Measurements from ENCODE around the gene ENO1.

DNA sequence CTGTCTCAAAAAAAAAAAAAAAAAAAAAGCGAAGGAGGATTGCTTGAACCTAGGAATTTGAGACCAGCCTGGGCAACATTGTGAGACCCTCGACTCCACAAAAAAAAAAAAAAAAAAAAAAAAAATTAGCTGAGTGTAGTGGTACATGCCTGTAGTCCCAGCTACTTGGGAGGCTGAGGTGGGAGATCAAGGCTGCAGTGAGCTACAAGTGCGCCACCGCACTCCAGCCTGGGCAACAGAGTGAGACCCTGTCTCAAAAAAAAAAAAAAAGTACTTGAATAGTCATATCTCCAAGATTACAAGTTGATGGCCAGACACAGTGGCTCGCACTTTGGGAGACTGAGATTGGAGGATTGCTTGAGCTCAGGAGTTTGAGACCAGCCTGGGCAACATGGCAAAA lies 27.4 kb downstream of the ENO1 start:
- TF ChIP-seq, protein P1, sequence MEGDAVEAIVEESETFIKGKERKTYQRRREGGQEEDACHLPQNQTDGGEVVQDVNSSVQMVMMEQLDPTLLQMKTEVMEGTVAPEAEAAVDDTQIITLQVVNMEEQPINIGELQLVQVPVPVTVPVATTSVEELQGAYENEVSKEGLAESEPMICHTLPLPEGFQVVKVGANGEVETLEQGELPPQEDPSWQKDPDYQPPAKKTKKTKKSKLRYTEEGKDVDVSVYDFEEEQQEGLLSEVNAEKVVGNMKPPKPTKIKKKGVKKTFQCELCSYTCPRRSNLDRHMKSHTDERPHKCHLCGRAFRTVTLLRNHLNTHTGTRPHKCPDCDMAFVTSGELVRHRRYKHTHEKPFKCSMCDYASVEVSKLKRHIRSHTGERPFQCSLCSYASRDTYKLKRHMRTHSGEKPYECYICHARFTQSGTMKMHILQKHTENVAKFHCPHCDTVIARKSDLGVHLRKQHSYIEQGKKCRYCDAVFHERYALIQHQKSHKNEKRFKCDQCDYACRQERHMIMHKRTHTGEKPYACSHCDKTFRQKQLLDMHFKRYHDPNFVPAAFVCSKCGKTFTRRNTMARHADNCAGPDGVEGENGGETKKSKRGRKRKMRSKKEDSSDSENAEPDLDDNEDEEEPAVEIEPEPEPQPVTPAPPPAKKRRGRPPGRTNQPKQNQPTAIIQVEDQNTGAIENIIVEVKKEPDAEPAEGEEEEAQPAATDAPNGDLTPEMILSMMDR (IDR thresholded peaks at IDR 0.05; ENCODE audit: low read length) = no peak
- no peak for TF ChIP-seq EZH2 (IDR thresholded peaks at IDR 0.05; ENCODE audit: borderline replicate concordance, low read length)

All from OCI-LY1 (cell line).